22Rv1 (cell line): ENCODE measurements around the gene RNPEPL1.

ENCODE experiments used
- CTCF ChIP-seq: fragments of 450-650 bp; IDR thresholded peaks from 2 replicates; pipeline ENCODE4 v1.5.1; 2017; ENCODE audit warnings: mild to moderate bottlenecking
- ZFX ChIP-seq: fragments of 450-650 bp; IDR thresholded peaks from 2 replicates; pipeline ENCODE4 v1.6.1; 2017; ENCODE audit warnings: antibody characterized with exemption, borderline replicate concordance

GRCh38 chr2:240538031-240538780 lies 30.1 kb upstream of the RNPEPL1 start:
- TF ChIP-seq CTCF (no peak), ZFX (no peak)
